RPMI8226 (cell line): ENCODE data around the gene HPS1.

ENCODE experiments used
- DNase-seq: peaks from one replicate; pipeline ENCODE4 v3.0.0-alpha.2; 2015

The HPS1 gene

DNA sequence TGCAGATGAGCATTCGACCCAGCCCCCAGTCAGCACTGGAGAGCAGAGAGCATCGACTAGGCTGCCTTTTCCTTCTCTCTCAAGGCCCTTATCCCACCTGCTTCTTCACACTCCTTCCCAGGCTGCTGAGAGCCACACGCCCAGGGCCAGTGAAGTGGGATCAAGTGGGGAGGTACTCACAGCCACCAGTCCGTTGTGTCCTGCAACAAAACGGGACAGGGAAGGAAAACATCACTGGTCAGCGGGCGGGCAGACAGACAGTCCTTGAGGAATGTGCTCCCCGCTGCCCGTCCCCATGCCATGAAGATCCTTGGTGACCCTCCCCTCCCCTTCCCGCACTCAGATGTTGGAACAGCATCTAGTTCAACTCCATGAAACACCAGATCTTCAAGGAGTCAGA is 36.0 kb downstream of the HPS1 start:
- DNase-seq: no peak

- DNase-seq: no peak
Measured at GRCh38 chr10:98410135-98410743, 36.5 kb downstream of the HPS1 start.

DNA sequence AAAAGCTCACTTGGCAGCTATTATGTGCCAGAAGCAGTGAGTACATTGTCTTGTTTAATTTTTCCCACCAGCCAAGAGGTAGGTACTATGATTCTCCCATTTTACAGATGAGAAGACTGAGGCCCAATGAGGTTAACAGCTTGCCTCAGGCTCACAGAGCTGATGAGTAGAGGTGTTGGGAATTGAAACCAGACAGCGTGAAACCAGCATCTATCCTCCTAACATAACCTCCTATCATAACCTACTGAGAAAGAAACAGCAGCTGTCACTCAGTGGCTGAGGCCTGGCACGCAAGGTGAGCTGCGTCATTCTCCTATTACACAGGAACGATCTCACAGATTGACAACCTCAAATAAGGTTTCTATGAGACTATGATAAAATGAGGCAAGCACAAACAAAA is 37.9 kb downstream of the HPS1 start:
- DNase-seq: no peak

DNA sequence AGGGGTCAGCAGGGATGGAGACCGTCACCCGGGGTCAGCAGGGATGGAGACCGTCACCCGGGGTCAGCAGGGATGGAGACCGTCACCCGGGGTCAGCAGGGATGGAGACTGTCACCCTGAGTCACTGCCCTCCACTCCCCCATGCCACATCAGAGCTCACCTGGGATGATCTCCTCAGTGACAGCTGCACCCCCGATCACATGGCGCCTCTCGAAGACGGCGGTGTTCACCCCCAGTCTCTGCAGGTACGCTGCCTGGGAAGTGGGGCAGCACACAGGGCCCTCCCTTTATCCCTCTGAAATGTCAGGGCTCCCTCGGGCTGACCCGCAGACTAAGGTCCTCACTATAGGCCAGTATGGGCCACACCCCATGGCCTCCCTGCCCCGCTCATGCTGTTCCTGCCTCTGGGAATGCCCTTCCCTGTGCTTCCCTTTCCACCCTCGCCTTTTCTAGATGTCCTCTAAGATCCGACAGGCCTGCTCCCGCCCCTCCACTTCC is 38.9 kb downstream of the HPS1 start:
- DNase-seq: no peak

- DNase-seq: no peak
Measured at GRCh38 chr10:98407017-98407743, 39.6 kb downstream of the HPS1 start.

GRCh38 chr10:98405422-98405821 is 41.3 kb downstream of the HPS1 start:
- DNase-seq: no peak

DNA sequence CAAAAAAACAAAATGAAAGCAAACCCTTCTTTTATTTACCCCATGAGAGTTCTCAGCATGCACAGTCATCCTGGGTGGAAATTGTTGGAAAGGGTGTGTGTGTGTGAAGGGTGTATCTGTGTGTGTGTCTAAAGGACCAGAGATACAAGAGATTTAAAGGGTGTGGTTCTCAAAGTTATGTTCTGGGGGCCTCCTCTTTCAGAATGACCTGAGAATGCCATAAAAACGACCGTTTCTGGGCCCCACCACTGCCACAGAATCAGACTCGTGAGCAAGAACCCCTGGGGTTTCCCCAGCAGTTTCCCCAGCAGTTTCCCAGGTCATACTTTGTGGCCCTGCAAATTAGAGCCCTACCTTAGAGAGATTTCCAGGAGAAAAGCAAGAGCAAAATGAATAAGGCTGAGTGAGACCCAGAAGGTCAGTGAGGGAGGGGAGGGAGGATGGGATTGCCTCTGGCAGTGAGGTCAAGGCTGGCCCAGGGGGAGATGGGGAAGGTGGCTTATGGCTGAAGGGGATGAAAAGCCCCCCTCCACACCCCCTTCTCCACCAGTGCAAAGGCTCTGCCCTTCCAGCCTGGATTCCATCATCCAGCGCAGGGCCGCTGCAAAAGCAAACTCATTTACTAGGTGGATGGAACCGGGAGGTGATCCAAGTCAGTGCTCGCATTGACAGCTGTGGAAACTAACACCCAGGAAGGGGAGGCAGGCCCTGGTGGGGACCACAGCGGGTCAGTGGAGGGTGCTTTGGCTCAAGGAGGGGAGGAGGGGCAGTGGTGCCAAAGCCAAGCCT is 42.0 kb downstream of the HPS1 start:
- DNase-seq: no peak

DNA sequence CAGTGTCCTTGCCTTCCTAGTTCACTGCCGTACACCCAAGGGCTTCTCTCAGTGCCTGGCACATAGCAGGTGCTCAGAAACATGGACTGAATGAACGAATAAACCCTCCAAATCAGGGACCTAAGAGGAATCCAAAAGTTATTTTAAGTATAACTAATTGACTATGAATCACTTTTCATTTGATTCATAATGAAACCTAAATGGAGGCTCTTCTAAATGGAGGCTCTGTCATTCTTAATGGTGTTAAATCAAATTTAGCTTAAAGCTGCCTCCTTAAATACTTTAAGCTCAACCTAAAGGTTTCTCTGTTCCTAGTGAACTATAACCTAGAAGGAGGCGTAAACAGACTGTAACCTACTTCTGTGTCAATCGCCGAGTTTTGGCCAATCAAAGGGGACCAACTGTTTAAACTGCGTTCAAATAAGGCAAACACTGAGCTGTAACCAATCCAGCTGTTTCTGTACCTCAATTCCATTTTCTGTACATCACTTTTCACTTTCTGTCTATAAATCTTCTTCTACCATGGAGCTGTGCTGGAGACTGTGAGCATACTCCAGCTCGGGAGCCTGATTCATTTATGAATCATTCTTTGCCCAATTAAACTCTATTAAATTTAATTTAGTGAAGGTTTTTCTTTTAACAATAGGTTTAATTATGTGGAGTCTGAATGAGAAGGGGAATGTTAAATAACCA is 42.8 kb downstream of the HPS1 start:
- no peak for DNase-seq

- DNase-seq: no peak
Measured at GRCh38 chr10:98402931-98403718, 43.6 kb downstream of the HPS1 start.

DNA sequence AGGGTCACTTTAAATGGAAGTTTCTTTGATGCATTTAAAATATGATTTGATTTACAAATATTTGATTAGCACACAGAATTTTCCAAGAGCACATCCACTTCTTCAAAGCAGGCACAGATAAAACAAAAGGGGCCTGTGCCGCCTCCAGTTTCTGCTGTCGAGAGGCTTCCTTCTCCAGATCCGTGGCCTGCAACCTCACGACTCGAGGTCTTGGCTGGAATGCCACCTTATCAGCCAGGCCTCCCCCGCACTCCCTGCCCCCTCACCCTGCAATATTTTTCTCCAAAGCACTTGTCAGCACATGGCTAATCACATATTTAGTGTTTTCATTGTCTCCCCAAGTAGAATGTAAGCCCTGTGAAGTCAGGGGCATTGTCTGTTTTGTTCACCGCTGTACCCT is 44.3 kb downstream of the HPS1 start:
- DNase-seq: no peak

DNA sequence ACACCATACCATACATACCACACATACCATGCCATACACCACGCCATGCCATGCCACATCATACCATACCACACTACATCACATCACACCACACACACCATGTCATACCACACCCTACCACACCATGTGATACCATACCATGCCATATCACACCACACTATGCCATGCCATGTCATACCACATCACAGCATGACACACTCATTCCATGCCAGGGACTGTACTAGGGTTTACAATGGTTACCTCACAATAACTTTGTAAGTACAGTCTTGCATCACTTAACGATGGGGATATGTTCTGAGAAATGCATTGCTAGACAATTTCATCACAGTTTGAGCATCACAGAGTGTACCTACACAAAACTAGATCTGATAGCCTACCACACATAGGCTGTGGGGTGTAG is 46.3 kb downstream of the HPS1 start:
- DNase-seq: no peak

DNA sequence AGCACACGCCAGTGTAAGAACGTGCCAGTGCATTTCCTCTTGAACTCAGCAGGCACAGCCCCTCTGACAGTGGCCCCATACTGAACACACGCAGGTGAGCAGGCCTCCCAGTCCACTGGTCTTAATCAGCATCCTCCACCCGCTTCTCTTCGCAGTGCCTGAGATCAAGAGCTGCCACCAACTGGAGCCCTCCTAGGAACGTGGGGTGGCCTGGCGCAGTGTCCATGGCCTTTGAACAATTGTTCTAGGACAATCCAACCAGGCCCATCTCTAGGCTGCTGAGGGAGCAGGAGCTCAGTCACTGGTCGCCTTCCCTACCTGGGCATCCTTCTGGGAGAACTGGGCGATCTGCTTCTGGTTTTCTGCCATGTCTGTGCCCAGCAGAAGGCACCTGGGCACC is 47.0 kb downstream of the HPS1 start:
- DNase-seq: no peak

DNA sequence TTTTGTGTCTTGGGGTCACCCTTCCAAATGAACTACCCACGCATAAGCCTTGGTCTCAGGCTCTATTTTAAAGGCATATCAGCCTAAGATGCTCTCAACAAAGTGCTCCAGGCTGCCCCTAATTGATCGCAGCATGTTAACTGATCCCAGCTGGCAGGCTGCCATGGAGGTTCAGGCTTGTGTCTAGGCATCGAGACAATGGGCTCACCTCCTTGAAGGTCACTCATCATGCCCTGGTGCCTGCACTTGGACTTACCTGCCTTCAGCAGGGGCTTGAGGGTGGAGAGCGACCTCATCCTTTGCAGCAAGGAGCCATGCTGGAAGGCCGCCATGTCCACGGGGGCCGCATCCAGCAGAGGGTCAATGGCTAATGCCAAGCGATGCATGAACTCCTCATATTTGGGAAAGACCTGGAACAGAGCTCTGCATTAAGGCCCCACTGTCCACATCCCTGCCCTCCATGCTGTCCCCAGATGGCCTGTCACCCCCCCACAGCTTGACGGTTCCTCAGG is 49.6 kb downstream of the HPS1 start:
- no peak for DNase-seq

DNA sequence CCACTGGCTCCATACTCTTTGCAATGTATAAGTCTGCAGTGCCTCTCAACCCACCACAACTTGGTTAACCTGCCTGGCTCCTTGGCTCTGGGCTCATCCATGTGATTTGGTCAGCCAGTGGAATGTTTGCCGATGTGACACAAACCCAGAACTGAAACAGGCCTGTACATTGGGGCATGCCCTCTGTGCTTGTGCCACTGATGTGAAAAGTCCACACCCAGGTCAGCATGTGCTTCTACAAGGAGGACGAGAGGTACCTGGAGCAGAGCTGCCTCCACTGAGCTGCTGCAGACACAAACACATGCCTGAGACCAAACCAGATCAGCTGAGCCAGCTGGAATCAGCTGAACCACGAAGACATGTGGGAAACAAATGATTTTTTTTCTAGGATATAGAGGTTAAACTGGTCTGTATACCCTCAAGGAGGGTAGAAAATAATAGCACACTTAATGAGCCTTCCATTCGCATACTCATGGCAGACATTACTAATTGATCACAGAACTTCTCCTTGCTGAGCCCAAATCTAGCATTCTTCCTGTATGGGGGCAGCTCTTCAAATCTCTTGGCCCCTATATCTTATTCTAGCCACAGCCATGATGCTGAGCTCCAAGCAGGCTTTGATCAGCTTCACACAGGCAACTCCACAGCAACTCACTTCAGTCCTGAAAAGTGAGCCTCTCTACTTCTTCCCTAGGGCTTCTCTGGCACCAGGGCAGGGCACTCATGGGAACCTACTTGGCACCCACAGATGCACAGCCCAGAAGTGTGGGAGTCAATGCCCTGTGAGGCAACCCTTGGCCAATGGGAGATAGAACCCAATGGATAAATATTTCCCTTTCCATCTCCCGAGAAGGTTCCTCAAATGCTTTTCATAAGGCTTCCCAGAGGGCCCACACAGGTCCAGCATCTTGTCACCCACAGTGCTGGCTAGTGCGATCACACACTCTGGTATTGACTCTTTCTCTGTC is 50.4 kb downstream of the HPS1 start:
- DNase-seq: no peak

GRCh38 chr10:98394851-98395440 is 51.8 kb downstream of the HPS1 start:
- DNase-seq: no peak

GRCh38 chr10:98391578-98391991 is 55.1 kb downstream of the HPS1 start:
- DNase-seq: no peak

DNA sequence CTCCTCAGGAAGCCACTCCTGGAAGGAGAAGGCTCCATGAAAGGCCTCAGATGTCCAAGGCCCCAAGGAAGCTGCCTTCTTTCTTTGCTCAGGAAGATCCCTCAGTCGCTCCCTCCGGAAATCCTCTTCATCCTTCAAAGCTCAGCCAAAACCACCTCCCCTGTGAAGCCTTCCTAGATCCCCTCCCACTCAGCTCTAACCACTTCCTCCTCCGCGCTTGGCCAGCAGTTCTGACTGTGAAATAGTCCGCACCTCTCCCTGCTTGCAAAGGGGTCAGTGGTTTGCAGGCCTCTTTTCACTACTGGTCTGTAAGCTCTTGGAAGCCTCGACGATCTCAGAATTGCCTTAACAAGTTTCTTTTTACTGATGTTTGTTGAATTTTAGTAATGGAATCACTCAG is 55.7 kb downstream of the HPS1 start:
- no peak for DNase-seq

DNA sequence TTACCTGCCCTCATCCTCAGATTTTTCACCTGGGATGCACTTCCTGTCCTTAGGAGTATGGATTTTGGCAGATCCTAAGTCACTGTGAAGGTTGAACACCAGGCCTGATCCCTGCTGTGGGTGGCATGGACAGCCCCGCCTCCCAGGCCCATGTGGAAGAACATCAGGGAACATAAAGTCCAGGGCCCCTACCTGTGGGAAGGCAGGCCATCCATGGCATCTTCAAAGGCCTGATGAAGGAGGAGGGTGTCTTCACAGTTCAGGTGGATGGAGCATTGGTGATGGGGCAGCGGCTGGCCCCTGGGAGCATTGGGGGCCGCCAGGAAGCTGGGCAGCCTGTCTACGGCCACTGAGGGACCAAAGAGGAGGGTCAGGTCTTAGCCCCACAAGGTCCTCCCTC is 56.3 kb downstream of the HPS1 start:
- no peak for DNase-seq

DNA sequence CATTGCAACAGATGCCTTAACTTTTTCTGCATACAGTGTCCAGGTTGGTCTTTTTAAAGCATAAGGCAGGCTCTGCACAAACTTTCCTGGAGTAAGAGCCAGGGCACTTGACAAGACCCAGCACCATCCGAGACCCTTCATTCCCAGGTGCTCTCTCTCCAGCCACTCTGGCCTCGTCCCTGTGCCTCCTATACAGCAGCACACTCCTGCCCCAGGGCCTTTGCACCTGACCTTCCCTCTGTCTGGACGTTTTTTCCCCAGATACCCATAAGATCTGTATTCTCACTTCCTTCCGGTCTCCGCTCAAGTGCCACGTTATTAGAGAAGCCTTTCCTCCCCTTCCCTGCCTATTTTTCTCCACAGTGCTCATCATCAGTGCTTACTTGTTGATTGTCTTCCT is 57.3 kb downstream of the HPS1 start:
- no peak for DNase-seq

DNA sequence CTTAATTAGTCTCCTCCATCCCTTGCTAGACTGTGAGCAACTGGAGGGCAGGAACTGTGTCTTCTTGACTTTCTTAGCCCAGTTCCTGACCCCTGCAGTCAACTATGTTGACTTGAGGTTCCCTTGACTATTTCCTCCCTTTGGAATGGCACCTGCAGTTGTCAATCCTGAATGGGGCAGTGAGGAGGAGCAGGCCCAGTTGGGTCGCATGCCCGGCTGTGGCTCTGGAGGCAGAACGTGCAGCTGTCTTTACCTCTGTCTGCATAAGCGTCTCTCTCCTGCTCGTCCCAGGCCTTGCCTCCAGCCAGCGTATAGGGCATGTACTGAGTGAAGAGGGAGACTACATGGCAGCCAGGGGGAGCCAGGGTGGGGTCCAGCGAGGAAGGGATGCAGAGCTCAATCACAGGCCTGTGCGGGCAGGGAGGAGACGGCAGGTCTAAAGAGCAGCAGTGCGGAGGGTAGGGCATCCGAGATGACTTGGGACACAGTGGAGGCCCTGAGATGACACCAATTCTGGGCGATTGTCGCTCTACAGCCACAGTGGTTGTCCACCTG is 58.6 kb downstream of the HPS1 start:
- no peak for DNase-seq
